Measurements from ENCODE around the gene ABLIM3.

- TF ChIP-seq POLR2A (IDR thresholded peaks at IDR 0.05; ENCODE audit: low read depth, low read length) (no peak), CTCF (IDR thresholded peaks at IDR 0.05; ENCODE audit: extremely low read depth in 1 of 2, insufficient read depth in 1 of 2, low read depth in 1 of 2, low read length in 2 of 2) (no peak), POLR2AphosphoS5 (IDR thresholded peaks at IDR 0.05; ENCODE audit: insufficient read depth, low read depth, low read length) (no peak), MAX (IDR thresholded peaks at IDR 0.05; ENCODE audit: insufficient read depth, insufficient read length) (no peak), MYC (IDR thresholded peaks at IDR 0.05; ENCODE audit: low read depth, low read length) (no peak)
These were observed 36.1 kb downstream of the ABLIM3 start for GRCh38 chr5:149177339-149177843.
